Mucosa of descending colon (tissue), 3 donors: ENCODE measurements around the gene ASTN2. TPM values are rescaled to one million over a fixed set of nuclear protein-coding genes. Genes with fewer than 3 reads are reported as not detected.
"Not testable (repeated sequence)": the region's sequence is repeated elsewhere in the genome, so short reads cannot be mapped to it uniquely, and the experiment has no call there.

ENCODE experiments used
- ATAC-seq: fragments of 200-7000 bp; cut with Tn5 transposase; one replicate; pipeline ENCODE4 v1.9.1; 2020; ENCODE audit warnings: mild to moderate bottlenecking, moderate library complexity
- DNase-seq, 3 donors: peaks; one replicate each; pipeline ENCODE4 v3.0.0-alpha.2; 2020
- H3K36me3 ChIP-seq: fragments of 200-600 bp; one replicate; pipeline ENCODE4 v1.8.0; 2021; ENCODE audit warnings: low read depth, mild to moderate bottlenecking
- H3K4me1 ChIP-seq: fragments of 200-600 bp; one replicate; pipeline ENCODE4 v1.8.0; 2021; ENCODE audit warnings: low read depth, mild to moderate bottlenecking
- H3K4me3 ChIP-seq: fragments of 200-600 bp; one replicate; pipeline ENCODE4 v1.8.0; 2021; ENCODE audit warnings: mild to moderate bottlenecking
- H3K9me3 ChIP-seq: fragments of 200-600 bp; one replicate; pipeline ENCODE4 v1.8.0; 2021; ENCODE audit warnings: mild to moderate bottlenecking
- CTCF ChIP-seq: fragments of 200-600 bp; IDR thresholded peaks from one replicate; pipeline ENCODE4 v1.8.0; 2022; ENCODE audit warnings: antibody characterized with exemption, mild to moderate bottlenecking
- intact Hi-C, 2 donors: fragments of 100-400 bp; cut with DNase I in 1 of 2; cut with micrococcal nuclease in 1 of 2; formaldehyde crosslinking; loops; one replicate each; pipeline versions ENCODE4 v1.11.0 to v1.11.1; 2022; cut with DNase I, micrococcal nuclease
- total RNA-seq, 3 donors: library from RNA; stranded (reverse); fragmentation: NEBNext Ultra II Directional in 2 of 3; extraction: Animal tissue kit (Norgen Biotek cat#: 25700) in 2 of 3; gene quantifications; one replicate each; pipeline versions ENCODE4 v1.2.1 to v1.2.4, GENCODE V29; 2021 to 2023
- donor health status: DM: no; HTN: no; CAD: no; lungs with moderate emphysema.
- donor health status: DM: no; HTN: no; CAD: no.
- donor health status: DM: no; HTN: yes; CAD: no.

The ASTN2 gene
- total RNA-seq, 3 donors from 2014 or later: 3.5 to 6.1 (median 5.4) TPM

- Histone ChIP-seq H3K36me3 (no peaks in the 10 kb centered on the region), H3K4me3 (no peak overlapping the region), H3K9me3 (no peaks in the 10 kb centered on the region), H3K4me1 (no peaks in the 10 kb centered on the region)
- no peak for ATAC-seq
- DNase-seq: no peak
- no peak for TF ChIP-seq CTCF
- intact Hi-C loops: no loop called here
Measured at GRCh38 chr9:116855881-116856662, 558.8 kb downstream of the ASTN2 start.

GRCh38 chr9:116849721-116850120 is 565.1 kb downstream of the ASTN2 start:
- Histone ChIP-seq H3K4me3 (no peak overlapping the region), H3K9me3 (no peaks in the 10 kb centered on the region), H3K36me3 (no peaks in the 10 kb centered on the region), H3K4me1 (no peaks in the 10 kb centered on the region)
- TF ChIP-seq CTCF: no peak
- DNase-seq (no peak), ATAC-seq (no peak)
- intact Hi-C loops: no loop called here

GRCh38 chr9:116844621-116845020 is 570.2 kb downstream of the ASTN2 start:
- intact Hi-C loops: no loop called here
- Histone ChIP-seq H3K4me3 (no peak overlapping the region), H3K9me3 (no peaks in the 10 kb centered on the region), H3K36me3 (no peaks in the 10 kb centered on the region), H3K4me1 (no peaks in the 10 kb centered on the region)
- DNase-seq (no peak), ATAC-seq (no peak)
- TF ChIP-seq CTCF: no peak

- intact Hi-C loops: no loop called here
- no peaks in the 10 kb centered on the region for H3K36me3 ChIP-seq
- ATAC-seq: no peak
- no peaks in the 10 kb centered on the region for H3K4me1 ChIP-seq
- no peak for TF ChIP-seq CTCF
- no peak overlapping the region for H3K4me3 ChIP-seq
- no peak for DNase-seq
- no peaks in the 10 kb centered on the region for H3K9me3 ChIP-seq
Measured at GRCh38 chr9:116843863-116844620, 570.8 kb downstream of the ASTN2 start.

- no peak for DNase-seq
- TF ChIP-seq CTCF: no peak
- Histone ChIP-seq H3K9me3 (no peaks in the 10 kb centered on the region), H3K36me3 (no peaks in the 10 kb centered on the region), H3K4me1 (no peaks in the 10 kb centered on the region), H3K4me3 (no peak overlapping the region)
- intact Hi-C loops: no loop called here
- no peak for ATAC-seq
Measured at GRCh38 chr9:116842658-116843057, 572.2 kb downstream of the ASTN2 start.

- H3K9me3 ChIP-seq, intact Hi-C loops, DNase-seq, ATAC-seq, H3K4me1 ChIP-seq, H3K36me3 ChIP-seq, H3K4me3 ChIP-seq: not testable (repeated sequence)
Measured at GRCh38 chr9:116838468-116838867, 576.4 kb downstream of the ASTN2 start.
